PC-3 (cell line): ENCODE data around the gene BCORL1. TPM values are rescaled to one million over a fixed set of nuclear protein-coding genes. Genes with fewer than 3 reads are reported as not detected.

Experiments
- ATAC-seq: fragments of 200-7000 bp; cut with Tn5 transposase; 2 replicates; pipeline ENCODE4 v1.9.1; 2020; ENCODE audit warnings: mild to moderate bottlenecking, moderate library complexity
- BruUV-seq: library from RNA; stranded (reverse); fragments of 400-500 nt; replicated peaks from 2 replicates; lab custom pipeline; 2021; lab: Mats Ljungman, UMichigan
- CTCF ChIA-PET: fragments of 300-600 bp; sonication (Branson Sonifier 250); formaldehyde crosslinking; loops from one replicate; lab custom pipeline; 2022; ENCODE audit warnings: antibody characterized with exemption; lab: Charles Lee
- POLR2A ChIA-PET: fragments of 300-600 bp; sonication (Branson Sonifier 250); formaldehyde crosslinking; loops from one replicate; lab custom pipeline; 2022; ENCODE audit warnings: antibody characterized with exemption; ENCODE audit not compliant: unreplicated experiment; lab: Charles Lee
- DNase-seq: peaks from one replicate; pipeline ENCODE4 v3.0.0-alpha.2; 2015
- H2AFZ ChIP-seq: fragments of 300-600 bp; sonication (generic); 2 replicates; pipeline ENCODE4 v1.6.0; 2016; ENCODE audit warnings: antibody characterized with exemption, low read length
- H3F3A ChIP-seq: fragments of 300-600 bp; sonication (generic); one replicate; pipeline ENCODE4 v1.6.0; 2017; ENCODE audit warnings: antibody characterized with exemption, low read length, control low read depth, mild to moderate bottlenecking; ENCODE audit not compliant: unreplicated experiment
- H3K27ac ChIP-seq: fragments of 300-600 bp; sonication (generic); 2 replicates; pipeline ENCODE4 v1.5.1; 2016; ENCODE audit warnings: mild to moderate bottlenecking, low read length
- H3K27me3 ChIP-seq: fragments of 300-600 bp; sonication (generic); 2 replicates; pipeline ENCODE4 v1.6.1; 2016; ENCODE audit warnings: low read length, mixed read lengths
- H3K36me3 ChIP-seq: fragments of 300-600 bp; sonication (generic); 2 replicates; pipeline ENCODE4 v1.6.1; 2016; ENCODE audit warnings: low read depth, mixed run types, low read length, mixed read lengths
- H3K4me1 ChIP-seq: fragments of 300-600 bp; sonication (generic); 2 replicates; pipeline ENCODE4 v1.5.1; 2016; ENCODE audit warnings: low read length; ENCODE audit not compliant: insufficient read depth
- H3K4me2 ChIP-seq: fragments of 300-600 bp; sonication (generic); 2 replicates; pipeline ENCODE4 v1.6.0; 2016; ENCODE audit warnings: low read length
- H3K4me3 ChIP-seq: fragments of 300-600 bp; sonication (generic); 2 replicates; pipeline ENCODE4 v1.5.1; 2016; ENCODE audit warnings: mild to moderate bottlenecking, low read length, mixed read lengths
- H3K79me2 ChIP-seq: fragments of 300-600 bp; sonication (generic); 2 replicates; pipeline ENCODE4 v1.6.1; 2017; ENCODE audit warnings: low read length, mixed read lengths
- H3K9ac ChIP-seq: fragments of 300-600 bp; sonication (generic); 2 replicates; pipeline ENCODE4 v1.6.0; 2016; ENCODE audit warnings: mild to moderate bottlenecking, low read length
- H3K9me2 ChIP-seq: fragments of 300-600 bp; sonication (generic); replicated peaks from 2 replicates; pipeline ENCODE4 v1.6.1; 2016; ENCODE audit warnings: mixed run types, low read length, mixed read lengths
- H3K9me3 ChIP-seq: fragments of 300-600 bp; sonication (generic); 2 replicates; pipeline ENCODE4 v1.6.1; 2016; ENCODE audit warnings: low read length, mixed read lengths
- H4K20me1 ChIP-seq: fragments of 300-600 bp; sonication (generic); 2 replicates; pipeline ENCODE4 v1.6.1; 2016; ENCODE audit warnings: low read length, mixed read lengths
- CTCF ChIP-seq: fragments of 300-600 bp; sonication (generic); conservative IDR thresholded peaks from 2 replicates; pipeline ENCODE4 v1.5.1; 2017; ENCODE audit warnings: antibody characterized with exemption, low read depth, mild to moderate bottlenecking, low read length
- EZH2 ChIP-seq: fragments of 300-600 bp; sonication (generic); IDR thresholded peaks from one replicate; pipeline ENCODE4 v1.6.1; 2017; ENCODE audit warnings: antibody characterized with exemption, mild to moderate bottlenecking, low read length; ENCODE audit not compliant: unreplicated experiment
- EZH2phosphoT487 ChIP-seq: fragments of 300-600 bp; sonication (generic); IDR thresholded peaks from 2 replicates; pipeline ENCODE4 v1.6.1; 2018; ENCODE audit warnings: mild to moderate bottlenecking, antibody characterized with exemption, low read length, borderline replicate concordance
- intact Hi-C: fragments of 100-400 bp; cut with micrococcal nuclease; formaldehyde crosslinking; loops from 2 replicates; pipeline ENCODE4 v1.9.0; 2023
- total RNA-seq: library from RNA; depleted of rRNA; stranded (reverse); fragments of >200 nt; gene quantifications from 2 replicates; pipeline ENCODE4 v1.2.3, GENCODE V29; 2014

The BCORL1 gene
- total RNA-seq, 1 experiment from 2014 or later: 3.1 TPM

- H3K27ac ChIP-seq: no peak overlapping the region
- intact Hi-C loops: no loop called here
- H2AFZ ChIP-seq: no peak overlapping the region
- H3K9me2 ChIP-seq: no peaks in the 10 kb centered on the region
- H3K9ac ChIP-seq: no peak overlapping the region
- H3K4me3 ChIP-seq: no peak overlapping the region
- no peaks in the 10 kb centered on the region for H3F3A ChIP-seq
- BruUV-seq: no TSS peak
- H4K20me1 ChIP-seq: no peaks in the 10 kb centered on the region
- DNase-seq: peak; percentile 9
- H3K4me2 ChIP-seq: no peak overlapping the region
- no peak for ATAC-seq
- H3K79me2 ChIP-seq: no peaks in the 10 kb centered on the region
- H3K4me1 ChIP-seq: no peaks in the 10 kb centered on the region
- ChIA-PET CTCF (no interaction called here), POLR2A (no interaction called here)
- TF ChIP-seq CTCF: no peak
- no peak for TF ChIP-seq EZH2
- no peak for TF ChIP-seq EZH2phosphoT487
- H3K27me3 ChIP-seq: no peaks in the 10 kb centered on the region
- H3K36me3 ChIP-seq: no peaks in the 10 kb centered on the region
- no peaks in the 10 kb centered on the region for H3K9me3 ChIP-seq
Observed at GRCh38 chrX:129945131-129945530, 37.3 kb upstream of the BCORL1 start.

- ChIA-PET POLR2A (no interaction called here), CTCF (no interaction called here)
- no TSS peak for BruUV-seq
- TF ChIP-seq EZH2 (no peak), CTCF (no peak), EZH2phosphoT487 (no peak)
- H3F3A ChIP-seq: no peaks in the 10 kb centered on the region
- no peaks in the 10 kb centered on the region for H3K4me1 ChIP-seq
- no peak overlapping the region for H3K4me2 ChIP-seq
- H3K36me3 ChIP-seq: no peaks in the 10 kb centered on the region
- no peak overlapping the region for H3K27ac ChIP-seq
- no peaks in the 10 kb centered on the region for H3K27me3 ChIP-seq
- H3K9me2 ChIP-seq: no peaks in the 10 kb centered on the region
- H3K79me2 ChIP-seq: no peaks in the 10 kb centered on the region
- H3K9me3 ChIP-seq: no peaks in the 10 kb centered on the region
- no peak overlapping the region for H3K9ac ChIP-seq
- DNase-seq: no peak
- no peaks in the 10 kb centered on the region for H4K20me1 ChIP-seq
- ATAC-seq: no peak
- no peak overlapping the region for H2AFZ ChIP-seq
- no peak overlapping the region for H3K4me3 ChIP-seq
- intact Hi-C loops: no loop called here
Observed at GRCh38 chrX:129953334-129953648, 29.1 kb upstream of the BCORL1 start.

GRCh38 chrX:129953881-129954280, 28.6 kb upstream of the BCORL1 start:
- POLR2A ChIA-PET: no interaction called here

More at GRCh38 chrX:129953881-129954280, 28.6 kb upstream of the BCORL1 start:
- H3K9ac ChIP-seq: no peak overlapping the region
- no TSS peak for BruUV-seq
- H3K36me3 ChIP-seq: no peaks in the 10 kb centered on the region
- intact Hi-C loops: no loop called here
- no peaks in the 10 kb centered on the region for H4K20me1 ChIP-seq
- ATAC-seq (no peak), DNase-seq (no peak)
- no peak overlapping the region for H3K4me3 ChIP-seq
- H3K9me3 ChIP-seq: no peaks in the 10 kb centered on the region
- no peaks in the 10 kb centered on the region for H3K27me3 ChIP-seq
- no peak overlapping the region for H3K27ac ChIP-seq
- no peaks in the 10 kb centered on the region for H3K4me1 ChIP-seq
- no peaks in the 10 kb centered on the region for H3F3A ChIP-seq
- H3K79me2 ChIP-seq: no peaks in the 10 kb centered on the region
- CTCF ChIA-PET: no interaction called here
- H3K4me2 ChIP-seq: no peak overlapping the region
- no peak overlapping the region for H2AFZ ChIP-seq
- H3K9me2 ChIP-seq: no peaks in the 10 kb centered on the region
- TF ChIP-seq EZH2phosphoT487 (no peak), EZH2 (no peak), CTCF (no peak)
